Prostate gland (tissue), 2 donors: ENCODE measurements around the gene FBXW7.

Experiments
- CTCF ChIP-seq, 4 experiments: fragments of 200-600 bp in 2 of 4; fragments of 450-650 bp in 2 of 4; sonication (generic) in 2 of 4; IDR thresholded peaks; 1 replicate in 3 of 4; 2 replicates in 1 of 4; pipeline ENCODE4 v1.5.1; 2016 to 2019; ENCODE audit warnings: antibody characterized with exemption in 4 of 4, mild to moderate bottlenecking in 2 of 4, moderate library complexity in 2 of 4
- POLR2A ChIP-seq: fragments of 450-650 bp; IDR thresholded peaks from one replicate; pipeline ENCODE4 v1.6.1; 2016; ENCODE audit warnings: antibody characterized with exemption, mild to moderate bottlenecking
- POLR2AphosphoS5 ChIP-seq: sonication (generic); formaldehyde crosslinking; IDR thresholded peaks from one replicate; pipeline ENCODE4 v1.6.1; 2017; ENCODE audit warnings: antibody characterized with exemption

GRCh38 chr4:152485726-152486276, 50.1 kb downstream of the FBXW7 start:
- TF ChIP-seq CTCF (IDR thresholded peaks at IDR 0.05) (no peak), POLR2A (no peak), POLR2AphosphoS5 (no peak)
